Nephron (organoid): Measurements from ENCODE around the gene RAP1B.

Source experiments
- H3K27ac Mint-ChIP-seq, 3 experiments: 2 replicates each; pipeline ENCODE4 v1.8.0; 2020; ENCODE audit warnings: mixed read lengths in 3 of 3, mild to moderate bottlenecking in 2 of 3, moderate library complexity in 1 of 3
- H3K27me3 Mint-ChIP-seq: 2 replicates; pipeline ENCODE4 v1.8.0; 2021; ENCODE audit warnings: low read depth, mild to moderate bottlenecking, moderate library complexity, mixed read lengths
- H3K36me3 Mint-ChIP-seq: 2 replicates; pipeline ENCODE4 v1.8.0; 2020; ENCODE audit warnings: low read depth, mixed read lengths
- H3K4me1 Mint-ChIP-seq: 2 replicates; pipeline ENCODE4 v1.8.0; 2020; ENCODE audit warnings: mixed read lengths
- H3K4me3 Mint-ChIP-seq, 3 experiments: 2 replicates each; pipeline ENCODE4 v1.8.0; 2020; ENCODE audit warnings: mild to moderate bottlenecking in 3 of 3, mixed read lengths in 3 of 3, moderate library complexity in 2 of 3
- H3K9me3 Mint-ChIP-seq: 2 replicates; pipeline ENCODE4 v1.8.0; 2020; ENCODE audit warnings: mixed read lengths
- TF ChIP-seq, protein P1 (sequence below), 3 experiments: fragments of 200-600 bp; sonication (generic); IDR thresholded peaks; one replicate each; pipeline ENCODE4 v1.5.0; 2021; ENCODE audit warnings: antibody characterized with exemption in 3 of 3; ENCODE audit not compliant: unreplicated experiment in 3 of 3

Gene RAP1B

DNA sequence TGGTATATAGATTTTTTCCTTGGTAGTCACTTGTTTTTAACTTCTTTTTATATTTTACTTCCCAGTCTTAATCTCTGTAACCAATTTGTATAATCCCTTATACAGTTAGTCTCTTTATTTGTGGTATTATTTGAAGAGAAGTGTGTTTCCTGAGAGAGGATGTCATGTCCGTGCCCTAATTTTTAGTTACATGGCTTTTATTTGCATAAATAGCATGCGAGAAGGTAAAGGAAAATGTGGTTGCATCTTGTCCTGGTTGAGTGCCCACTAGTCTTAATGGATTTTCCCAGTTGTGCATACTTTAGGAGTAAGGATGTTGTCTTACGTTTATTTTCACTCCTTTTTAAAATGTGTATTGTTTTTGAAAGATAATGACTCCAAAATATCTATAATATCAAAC, 27.5 kb downstream of the RAP1B start:
- Mint-ChIP-seq H3K9me3 (no peaks in the 10 kb centered on the region), H3K27me3 (no peaks in the 10 kb centered on the region), H3K4me3 (no peak overlapping the region), H3K36me3 (peaks cover 15% of the 10 kb centered on the region), H3K27ac (peak overlapping the region in 1 of 3 experiments; percentile 11), H3K4me1 (peaks cover 23% of the 10 kb centered on the region)
- TF ChIP-seq, protein P1, sequence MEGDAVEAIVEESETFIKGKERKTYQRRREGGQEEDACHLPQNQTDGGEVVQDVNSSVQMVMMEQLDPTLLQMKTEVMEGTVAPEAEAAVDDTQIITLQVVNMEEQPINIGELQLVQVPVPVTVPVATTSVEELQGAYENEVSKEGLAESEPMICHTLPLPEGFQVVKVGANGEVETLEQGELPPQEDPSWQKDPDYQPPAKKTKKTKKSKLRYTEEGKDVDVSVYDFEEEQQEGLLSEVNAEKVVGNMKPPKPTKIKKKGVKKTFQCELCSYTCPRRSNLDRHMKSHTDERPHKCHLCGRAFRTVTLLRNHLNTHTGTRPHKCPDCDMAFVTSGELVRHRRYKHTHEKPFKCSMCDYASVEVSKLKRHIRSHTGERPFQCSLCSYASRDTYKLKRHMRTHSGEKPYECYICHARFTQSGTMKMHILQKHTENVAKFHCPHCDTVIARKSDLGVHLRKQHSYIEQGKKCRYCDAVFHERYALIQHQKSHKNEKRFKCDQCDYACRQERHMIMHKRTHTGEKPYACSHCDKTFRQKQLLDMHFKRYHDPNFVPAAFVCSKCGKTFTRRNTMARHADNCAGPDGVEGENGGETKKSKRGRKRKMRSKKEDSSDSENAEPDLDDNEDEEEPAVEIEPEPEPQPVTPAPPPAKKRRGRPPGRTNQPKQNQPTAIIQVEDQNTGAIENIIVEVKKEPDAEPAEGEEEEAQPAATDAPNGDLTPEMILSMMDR (IDR thresholded peaks at IDR 0.05; ENCODE audit: unreplicated experiment in 3 of 3), result no peak

DNA sequence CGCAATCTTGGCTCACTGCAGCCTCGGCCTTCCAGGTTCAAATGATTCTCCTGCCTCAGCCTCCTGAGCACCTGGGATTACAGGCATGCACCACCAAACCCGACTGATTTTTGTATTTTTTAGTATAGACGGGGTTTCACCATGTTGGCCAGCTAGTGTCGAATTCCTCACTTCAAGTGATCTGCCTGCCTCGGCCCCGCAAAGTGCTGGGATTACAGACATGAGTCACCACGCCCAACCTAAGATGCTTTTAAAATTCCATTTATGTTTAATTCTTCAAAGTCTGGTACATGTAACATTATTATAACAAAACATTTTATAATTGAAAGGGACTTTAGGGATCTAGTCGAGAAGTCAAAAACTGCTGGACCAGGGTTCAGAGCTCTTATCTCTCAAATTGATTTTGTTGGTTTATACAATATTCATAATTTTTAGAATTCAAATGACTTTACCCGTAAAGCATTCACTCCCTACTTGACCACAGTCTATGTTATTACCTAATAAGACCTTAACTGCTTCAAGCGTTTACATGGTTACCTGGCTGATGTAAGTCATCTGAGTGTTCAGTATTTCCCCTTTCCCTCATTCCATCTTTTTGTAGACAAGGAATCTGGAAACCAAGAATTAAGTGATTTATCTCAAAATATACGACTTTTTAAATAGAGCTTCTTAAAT, 28.2 kb downstream of the RAP1B start:
- H3K27me3 Mint-ChIP-seq, result no peaks in the 10 kb centered on the region
- peaks cover 18% of the 10 kb centered on the region for H3K4me1 Mint-ChIP-seq
- TF ChIP-seq, protein P1 (IDR thresholded peaks at IDR 0.05; ENCODE audit: unreplicated experiment in 3 of 3), result no peak
- H3K9me3 Mint-ChIP-seq, result no peaks in the 10 kb centered on the region
- H3K27ac Mint-ChIP-seq, result no peak overlapping the region
- H3K4me3 Mint-ChIP-seq, result no peak overlapping the region
- peaks cover 16% of the 10 kb centered on the region for H3K36me3 Mint-ChIP-seq

DNA sequence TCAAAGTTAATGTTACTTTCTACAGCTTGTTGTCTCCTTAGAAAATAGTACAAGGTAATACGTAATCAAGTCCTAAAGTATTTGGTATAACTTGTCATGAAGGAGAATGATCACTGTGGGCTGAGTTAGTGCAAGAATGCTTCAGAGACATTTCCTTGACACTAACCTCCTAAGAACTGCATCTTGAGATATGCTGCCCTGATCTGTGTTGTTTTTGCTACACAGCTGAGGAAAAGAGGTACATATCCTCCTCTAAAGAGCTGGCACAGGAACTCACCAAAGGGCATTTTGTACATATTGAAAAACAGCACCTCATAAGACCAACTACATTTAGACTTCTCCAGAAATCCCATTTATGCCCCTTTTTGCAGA, 28.7 kb downstream of the RAP1B start:
- Mint-ChIP-seq H3K4me1 (peaks cover 13% of the 10 kb centered on the region), H3K27ac (no peak overlapping the region), H3K27me3 (no peaks in the 10 kb centered on the region), H3K9me3 (no peaks in the 10 kb centered on the region), H3K36me3 (peaks cover 19% of the 10 kb centered on the region), H3K4me3 (no peak overlapping the region)
- TF ChIP-seq, protein P1 (IDR thresholded peaks at IDR 0.05; ENCODE audit: unreplicated experiment in 3 of 3), result no peak

DNA sequence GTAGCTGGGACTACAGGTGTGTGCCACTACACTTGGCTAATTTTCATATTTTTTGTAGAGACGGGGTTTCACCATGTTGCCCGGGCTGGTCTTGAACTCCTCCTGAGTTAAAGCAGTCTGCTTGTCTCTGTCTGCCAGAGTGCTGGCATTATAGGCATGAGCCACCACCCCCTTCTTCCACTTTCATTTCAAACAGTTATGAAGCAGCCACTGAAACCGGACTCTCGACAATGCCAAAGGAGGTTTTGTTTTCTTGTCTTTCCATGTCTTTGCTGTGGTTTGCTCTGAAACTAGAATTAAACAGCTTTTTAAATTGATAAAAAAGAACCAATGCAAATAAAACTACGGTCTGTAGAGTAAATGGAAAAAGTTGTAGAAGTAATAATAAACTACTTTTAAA, 30.4 kb downstream of the RAP1B start:
- H3K27me3 Mint-ChIP-seq, result no peaks in the 10 kb centered on the region
- H3K9me3 Mint-ChIP-seq, result no peaks in the 10 kb centered on the region
- TF ChIP-seq, protein P1 (IDR thresholded peaks at IDR 0.05; ENCODE audit: unreplicated experiment in 3 of 3), result no peak
- peaks cover 4% of the 10 kb centered on the region for H3K4me1 Mint-ChIP-seq
- H3K4me3 Mint-ChIP-seq, result no peak overlapping the region
- H3K36me3 Mint-ChIP-seq, result peaks cover 23% of the 10 kb centered on the region
- H3K27ac Mint-ChIP-seq, result no peak overlapping the region

DNA sequence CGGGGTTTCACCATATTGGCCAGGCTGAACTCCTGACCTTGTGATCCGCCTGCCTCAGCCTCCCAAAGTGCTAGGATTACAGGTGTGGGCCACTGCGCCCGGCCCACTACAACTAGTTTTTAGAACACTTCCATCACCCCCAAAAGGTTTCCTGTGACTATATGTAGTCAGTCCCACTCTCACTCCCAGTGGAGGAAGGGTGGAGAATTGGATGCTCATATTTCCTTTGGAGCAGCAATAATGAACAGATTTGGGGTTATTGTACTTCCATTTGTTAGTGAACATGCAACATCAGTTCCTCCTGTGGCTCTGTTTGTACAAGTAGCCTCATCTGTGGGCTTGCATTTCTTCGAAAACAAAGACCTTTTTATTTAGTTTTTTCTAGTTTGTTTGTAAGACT, 35.8 kb downstream of the RAP1B start:
- Mint-ChIP-seq H3K36me3 (peaks cover 41% of the 10 kb centered on the region), H3K4me1 (no peaks in the 10 kb centered on the region), H3K27me3 (no peaks in the 10 kb centered on the region), H3K27ac (no peak overlapping the region), H3K4me3 (no peak overlapping the region), H3K9me3 (no peaks in the 10 kb centered on the region)
- TF ChIP-seq, protein P1 (IDR thresholded peaks at IDR 0.05; ENCODE audit: unreplicated experiment in 3 of 3), result no peak

DNA sequence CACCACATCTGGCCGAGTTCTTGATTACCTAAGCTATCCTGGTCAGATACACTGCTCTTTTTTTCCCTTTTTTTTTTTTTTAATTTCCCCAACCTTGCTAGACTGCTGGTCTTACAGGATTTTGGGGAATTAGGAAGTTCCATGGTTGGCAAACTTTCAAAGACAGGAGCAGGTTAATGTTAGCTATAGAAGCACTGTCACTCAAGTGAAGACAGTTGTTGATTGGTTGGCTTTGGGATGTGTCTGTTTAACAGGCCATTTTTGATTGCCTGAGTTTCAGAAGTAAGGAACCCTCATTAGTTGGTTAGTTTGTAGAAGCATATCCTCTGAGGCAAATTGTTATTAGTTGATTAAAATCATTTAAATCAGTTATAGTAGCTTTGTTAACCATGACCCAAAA, 36.8 kb downstream of the RAP1B start:
- Mint-ChIP-seq H3K4me3 (no peak overlapping the region), H3K9me3 (no peaks in the 10 kb centered on the region), H3K4me1 (no peaks in the 10 kb centered on the region), H3K27me3 (no peaks in the 10 kb centered on the region), H3K27ac (no peak overlapping the region), H3K36me3 (peaks cover 41% of the 10 kb centered on the region)
- TF ChIP-seq, protein P1 (IDR thresholded peaks at IDR 0.05; ENCODE audit: unreplicated experiment in 3 of 3), result no peak
